DMS79 treated with DMSO at 0.1 percent for 48 hours (cell line): ENCODE data around the gene RASSF1.
A peak's percentile ranks its signal among the peaks of the same experiment; 100 is the strongest.

ENCODE experiments used
- DNase-seq: peaks from one replicate; lab custom pipeline; 2025; lab: John Stamatoyannopoulos, UW

The RASSF1 gene

GRCh38 chr3:50299929-50300680 is 40.5 kb downstream of the RASSF1 start:
- DNase-seq, result no peak

- no peak for DNase-seq
Observed at GRCh38 chr3:50299638-50299928, 41.1 kb downstream of the RASSF1 start.

GRCh38 chr3:50298836-50299637 is 41.6 kb downstream of the RASSF1 start, which contains the start of the genes HYAL3 and NAA80:
Gene HYAL3, minus strand, starts transcription at chr3:50299405. Its CDS starts 3,803 bp downstream, at chr3:50295602.
Gene NAA80, minus strand, starts transcription at chr3:50299405. Its CDS starts 1,942 bp downstream, at chr3:50297463.
- DNase-seq, result peak; percentile 88

GRCh38 chr3:50297896-50298725 is 42.5 kb downstream of the RASSF1 start:
- DNase-seq, result no peak

GRCh38 chr3:50297384-50297775 is 43.3 kb downstream of the RASSF1 start:
- DNase-seq, result no peak

- DNase-seq, result no peak
Observed at GRCh38 chr3:50296721-50297383, 43.8 kb downstream of the RASSF1 start.

- no peak for DNase-seq
Observed at GRCh38 chr3:50295553-50296431, 44.8 kb downstream of the RASSF1 start.

- no peak for DNase-seq
Observed at GRCh38 chr3:50294492-50295403, 45.9 kb downstream of the RASSF1 start.

GRCh38 chr3:50294089-50294488 is 46.5 kb downstream of the RASSF1 start:
- DNase-seq, result no peak

GRCh38 chr3:50293079-50293801 is 47.4 kb downstream of the RASSF1 start:
- no peak for DNase-seq

GRCh38 chr3:50292159-50293078 is 48.2 kb downstream of the RASSF1 start, which contains the start of gene IFRD2:
Gene IFRD2, minus strand, starts transcription at chr3:50292429. Its CDS starts 155 bp downstream, at chr3:50292274.
- peak; percentile 85 for DNase-seq

- DNase-seq, result no peak
Observed at GRCh38 chr3:50290161-50290641, 50.4 kb downstream of the RASSF1 start.

- no peak for DNase-seq
Observed at GRCh38 chr3:50289130-50289529, 51.5 kb downstream of the RASSF1 start.

GRCh38 chr3:50288387-50289007 is 52.1 kb downstream of the RASSF1 start:
- no peak for DNase-seq

- no peak for DNase-seq
Observed at GRCh38 chr3:50287262-50287661, 53.4 kb downstream of the RASSF1 start.

- no peak for DNase-seq
Observed at GRCh38 chr3:50286322-50287227, 54.1 kb downstream of the RASSF1 start.
